Heart right ventricle (tissue), 16 donors: Measurements from ENCODE around the gene GBE1. TPM values are rescaled to one million over a fixed set of nuclear protein-coding genes. Genes with fewer than 3 reads are reported as not detected.
A peak's percentile ranks its signal among the peaks of the same experiment; 100 is the strongest.
"Not testable (repeated sequence)": the region's sequence is repeated elsewhere in the genome, so short reads cannot be mapped to it uniquely, and the experiment has no call there.

Experiments used
- ATAC-seq, 8 donors: fragments of 200-7000 bp; cut with Tn5 transposase; one replicate each; pipeline ENCODE4 v1.9.1; 2020; ENCODE audit warnings: mild to moderate bottlenecking in 8 of 8, moderate library complexity in 8 of 8, moderate number of reproducible peaks in 1 of 8
- DNase-seq, 2 donors: peaks; one replicate each; pipeline ENCODE4 v3.0.0-alpha.2; 2020
- H3K27ac ChIP-seq, 10 donors: fragments of 200-600 bp; sonication (generic) in 2 of 10; one replicate each; pipeline versions ENCODE4 v1.5.0 to v1.8.0; 2020 to 2022; ENCODE audit warnings: mild to moderate bottlenecking in 3 of 10
- H3K27me3 ChIP-seq, 7 donors: fragments of 200-600 bp; one replicate each; pipeline ENCODE4 v1.8.0; 2021 to 2022; ENCODE audit warnings: mild to moderate bottlenecking in 2 of 7
- H3K36me3 ChIP-seq, 9 donors: fragments of 200-600 bp; sonication (generic) in 1 of 9; one replicate each; pipeline versions ENCODE4 v1.5.0 to v1.8.0; 2020 to 2022; ENCODE audit warnings: mild to moderate bottlenecking in 2 of 9
- H3K4me1 ChIP-seq, 9 donors: fragments of 200-600 bp; sonication (generic) in 1 of 9; one replicate each; pipeline versions ENCODE4 v1.5.0 to v1.8.0; 2020 to 2022; ENCODE audit warnings: mild to moderate bottlenecking in 4 of 9
- H3K4me3 ChIP-seq, 10 donors: fragments of 200-600 bp; sonication (generic) in 2 of 10; one replicate each; pipeline versions ENCODE4 v1.5.0 to v1.8.0; 2020 to 2022; ENCODE audit warnings: mild to moderate bottlenecking in 7 of 10, moderate library complexity in 2 of 10
- H3K9me3 ChIP-seq, 11 donors: fragments of 200-600 bp in 10 of 11; sonication (generic) in 2 of 11; one replicate each; pipeline versions ENCODE4 v1.5.0 to v1.8.0; 2013 to 2022; ENCODE audit warnings: mild to moderate bottlenecking in 2 of 11, control low read depth in 1 of 11, moderate library complexity in 1 of 11
- CTCF ChIP-seq, 9 donors: fragments of 200-600 bp; sonication (generic) in 2 of 9; IDR thresholded peaks; one replicate each; pipeline versions ENCODE4 v1.5.0 to v1.8.0; 2021 to 2022; ENCODE audit warnings: antibody characterized with exemption in 9 of 9, mild to moderate bottlenecking in 5 of 9, moderate library complexity in 1 of 9
- WGBS, 2 donors: extraction: QIAGEN DNeasy Blood & Tissue Kit; methylation state at CpG; one replicate each; pipeline ENCODE4 v1.1.7; 2013; ENCODE audit warnings: inconsistent platforms in 1 of 2; 5-methylcytosine and 5-hydroxymethylcytosine counted together
- intact Hi-C, 10 donors: fragments of 100-400 bp; cut with DNase I; formaldehyde crosslinking; loops; one replicate each; pipeline versions ENCODE4 v1.11.1 to v1.14.2; 2022
- polyA plus RNA-seq, 2 donors: library from polyadenylated mRNA; stranded (reverse); fragments of 200-250 nt; gene quantifications; one replicate each; pipeline ENCODE4 v1.2.3, GENCODE V29; 2013
- total RNA-seq, 10 donors: library from RNA; stranded (reverse); fragmentation: NEBNext Ultra II Directional in 3 of 10; extraction: Animal tissue kit (Norgen Biotek cat#: 25700) in 3 of 10; gene quantifications; one replicate each; pipeline versions ENCODE4 v1.2.1 to v1.2.4, GENCODE V29; 2021 to 2023
- donor health status: Arrhythmogenic right ventricular cardiomyopathy.
- donor health status: ischemic (EF 13 %, LVEDD 7.1; RV severe dilation, severe dysfunction).
- donor health status: healthy with polysubstance abuse.
- donor health status: DM: no; HTN: yes; CAD: no.
- donor health status: DM: no; HTN: no; CAD: no.
- donor health status: ischemic (EF 25% LVEDD 6.9; RV normal size, moderate dysfunction).
- donor health status: ischemic (EF 25% LVEDD 5.7; RV mildly dilated, moderate dysfunction).
- donor health status: healthy.
- donor health status: DM: yes; HTN: yes; CAD: no.
- donor health status: Ischemic cardiomyopathy.
- donor health status: ischemic (EF 35%, LVEDD 5.7; RV mildly dilated, moderate dysfunction).
- donor health status: nonischemic (EF 11% LVEDD 7.7; RV severe dilation, severe dysfunction).
- donor health status: DM: yes; HTN: yes; CAD: no.
- donor health status: PGD.
- donor health status: ischemic (EF 29% LVEDD 5.4; RV normal size, mild dysfunction).
- donor health status: nonischemic (EF 23%, LVEDD 6.1; RV moderate dilation, normal function).

Gene GBE1
- total and polyA plus RNA-seq, 12 donors: 24.8 to 153 (median 98.8) TPM

- ATAC-seq (no peak), DNase-seq (no peak)
- TF ChIP-seq CTCF (IDR thresholded peaks at IDR 0.05): no peak
- H3K27ac ChIP-seq: no peak overlapping the region
- intact Hi-C loops: no loop called here
- H3K4me3 ChIP-seq: no peak overlapping the region
- H3K27me3 ChIP-seq: no peaks in the 10 kb centered on the region
- peaks cover 0 to 58% (median 0%) of the 10 kb centered on the region in 9 donors for H3K36me3 ChIP-seq
- 94 to 100% methylated on average over 1 of the region's 1 CpG for WGBS, 2 donors
- H3K9me3 ChIP-seq: no peaks in the 10 kb centered on the region
- peaks cover 0 to 3% (median 0%) of the 10 kb centered on the region in 9 donors for H3K4me1 ChIP-seq
These were observed 261.4 kb downstream of the GBE1 start for GRCh38 chr3:81500039-81500438.

GRCh38 chr3:81497572-81498251, 263.7 kb downstream of the GBE1 start:
- intact Hi-C loops: loop anchor here in 2 of 10 donors (10.0 kb wide), 2 partner anchors 147 to 637 kb away; no protein-coding TSS in a partner anchor
- no peak for TF ChIP-seq CTCF (IDR thresholded peaks at IDR 0.05)
- Histone ChIP-seq H3K4me3 (no peak overlapping the region), H3K27ac (no peak overlapping the region), H3K36me3 (peaks cover 0 to 71% (median 4%) of the 10 kb centered on the region in 9 donors), H3K4me1 (peaks cover 0 to 3% (median 0%) of the 10 kb centered on the region in 9 donors), H3K27me3 (no peaks in the 10 kb centered on the region), H3K9me3 (no peaks in the 10 kb centered on the region)
- 89 to 93% methylated on average over 4 of the region's 4 CpGs for WGBS, 2 donors
- DNase-seq: no peak
- no peak for ATAC-seq

- ATAC-seq: peak in 2 of 8 donors; percentile 54 to 66
- Histone ChIP-seq H3K4me3 (no peak overlapping the region), H3K9me3 (no peaks in the 10 kb centered on the region), H3K27ac (no peak overlapping the region), H3K36me3 (peaks cover 0 to 63% (median 4%) of the 10 kb centered on the region in 9 donors), H3K4me1 (peaks cover 0 to 11% (median 2%) of the 10 kb centered on the region in 9 donors), H3K27me3 (no peaks in the 10 kb centered on the region)
- no peak for DNase-seq
- intact Hi-C loops: loop anchor here in 2 of 10 donors (10.0 kb wide), 2 partner anchors 148 to 638 kb away; no protein-coding TSS in a partner anchor
- 55 to 62% methylated on average over 6 of the region's 6 CpGs for WGBS, 2 donors
- TF ChIP-seq CTCF (IDR thresholded peaks at IDR 0.05): no peak
These were observed 264.9 kb downstream of the GBE1 start for GRCh38 chr3:81496407-81497104.

- WGBS, 2 donors: 98 to 100% methylated on average over 1 of the region's 1 CpG
- H3K27ac ChIP-seq: peak overlapping the region in 3 of 10 donors; percentile 25 to 66 (median 45)
- intact Hi-C loops: loop anchor here in 4 of 10 donors (5.0 to 10.0 kb wide), 5 partner anchors 65 to 642 kb away; no protein-coding TSS in a partner anchor
- DNase-seq, ATAC-seq, H3K9me3 ChIP-seq, H3K27me3 ChIP-seq, H3K4me3 ChIP-seq: not testable (repeated sequence)
- peaks cover 0 to 27% (median 0%) of the 10 kb centered on the region in 9 donors for H3K36me3 ChIP-seq
- peaks cover 0 to 15% (median 8%) of the 10 kb centered on the region in 9 donors for H3K4me1 ChIP-seq
These were observed 269.0 kb downstream of the GBE1 start for GRCh38 chr3:81492471-81492870.
